Endothelial cell (in vitro differentiated cells): ENCODE measurements around the gene DNASE2. TPM values are rescaled to one million over a fixed set of nuclear protein-coding genes. Genes with fewer than 3 reads are reported as not detected.

Source experiments
- DNase-seq: peaks from one replicate; pipeline ENCODE4 v3.0.0; 2021; ENCODE audit warnings: low spot score
- H3K27ac Mint-ChIP-seq: one replicate; pipeline ENCODE4 v1.8.0; 2021; ENCODE audit warnings: mixed read lengths, inconsistent platforms; ENCODE audit not compliant: unreplicated experiment
- H3K27me3 Mint-ChIP-seq: one replicate; pipeline ENCODE4 v1.8.0; 2021; ENCODE audit warnings: mild to moderate bottlenecking, moderate library complexity, mixed read lengths, inconsistent platforms; ENCODE audit not compliant: unreplicated experiment
- H3K36me3 Mint-ChIP-seq: one replicate; pipeline ENCODE4 v1.8.0; 2021; ENCODE audit warnings: mild to moderate bottlenecking, low read depth, mixed read lengths, inconsistent platforms; ENCODE audit not compliant: unreplicated experiment
- H3K4me1 Mint-ChIP-seq: one replicate; pipeline ENCODE4 v1.8.0; 2021; ENCODE audit warnings: mild to moderate bottlenecking, mixed read lengths, inconsistent platforms; ENCODE audit not compliant: unreplicated experiment
- H3K4me3 Mint-ChIP-seq: one replicate; pipeline ENCODE4 v1.8.0; 2021; ENCODE audit warnings: mild to moderate bottlenecking, mixed read lengths, inconsistent platforms; ENCODE audit not compliant: unreplicated experiment
- H3K9me3 Mint-ChIP-seq: one replicate; pipeline ENCODE4 v1.8.0; 2021; ENCODE audit warnings: mixed read lengths, inconsistent platforms; ENCODE audit not compliant: unreplicated experiment
- CTCF ChIP-seq: fragments of 200-600 bp; sonication (generic); IDR thresholded peaks from one replicate; pipeline ENCODE4 v1.5.0; 2021; ENCODE audit warnings: antibody characterized with exemption; ENCODE audit not compliant: unreplicated experiment
- total RNA-seq: library from RNA; stranded (reverse); fragmentation: NEBNext Ultra II Directional; extraction: Animal tissue kit (Norgen Biotek cat#: 25700); gene quantifications from one replicate; pipeline ENCODE4 v1.2.1, GENCODE V29; 2021; ENCODE audit not compliant: unreplicated experiment

DNASE2 gene
- total RNA-seq, 1 donor from 2014 or later, result 12.2 TPM

GRCh38 chr19:12872941-12873890 lies 8.0 kb downstream of the DNASE2 start:
- Mint-ChIP-seq H3K9me3 (no peaks in the 10 kb centered on the region), H3K36me3 (peaks cover 15% of the 10 kb centered on the region), H3K27ac (no peak overlapping the region), H3K4me3 (no peak overlapping the region), H3K4me1 (no peaks in the 10 kb centered on the region), H3K27me3 (peaks cover 6% of the 10 kb centered on the region)
- TF ChIP-seq CTCF, result no peak
- DNase-seq, result no peak

GRCh38 chr19:12872255-12872654 lies 9.0 kb downstream of the DNASE2 start:
- Mint-ChIP-seq H3K4me3 (peak overlapping the region; percentile 63), H3K4me1 (peaks cover under 1% of the 10 kb centered on the region), H3K27me3 (peaks cover 6% of the 10 kb centered on the region), H3K9me3 (no peaks in the 10 kb centered on the region), H3K36me3 (peaks cover 15% of the 10 kb centered on the region), H3K27ac (peak overlapping the region; percentile 45)
- no peak for TF ChIP-seq CTCF
- no peak for DNase-seq

- H3K27ac Mint-ChIP-seq, result no peak overlapping the region
- peaks cover 15% of the 10 kb centered on the region for H3K36me3 Mint-ChIP-seq
- TF ChIP-seq CTCF, result no peak
- peaks cover 8% of the 10 kb centered on the region for H3K27me3 Mint-ChIP-seq
- peaks cover 4% of the 10 kb centered on the region for H3K4me1 Mint-ChIP-seq
- no peak for DNase-seq
- no peaks in the 10 kb centered on the region for H3K9me3 Mint-ChIP-seq
- H3K4me3 Mint-ChIP-seq, result peak overlapping the region; percentile 63
Measured at GRCh38 chr19:12871681-12872080, 9.6 kb downstream of the DNASE2 start.

- DNase-seq, result no peak
- TF ChIP-seq CTCF, result no peak
- peaks cover 15% of the 10 kb centered on the region for H3K36me3 Mint-ChIP-seq
- no peaks in the 10 kb centered on the region for H3K9me3 Mint-ChIP-seq
- H3K4me3 Mint-ChIP-seq, result peak overlapping the region; percentile 81
- H3K27me3 Mint-ChIP-seq, result peaks cover 9% of the 10 kb centered on the region
- peaks cover 4% of the 10 kb centered on the region for H3K4me1 Mint-ChIP-seq
- H3K27ac Mint-ChIP-seq, result peak overlapping the region; percentile 77
Measured at GRCh38 chr19:12868540-12869112, 12.6 kb downstream of the DNASE2 start.
